ENCODE measurements around the gene HOXA4.

HOXA4 gene

DNA sequence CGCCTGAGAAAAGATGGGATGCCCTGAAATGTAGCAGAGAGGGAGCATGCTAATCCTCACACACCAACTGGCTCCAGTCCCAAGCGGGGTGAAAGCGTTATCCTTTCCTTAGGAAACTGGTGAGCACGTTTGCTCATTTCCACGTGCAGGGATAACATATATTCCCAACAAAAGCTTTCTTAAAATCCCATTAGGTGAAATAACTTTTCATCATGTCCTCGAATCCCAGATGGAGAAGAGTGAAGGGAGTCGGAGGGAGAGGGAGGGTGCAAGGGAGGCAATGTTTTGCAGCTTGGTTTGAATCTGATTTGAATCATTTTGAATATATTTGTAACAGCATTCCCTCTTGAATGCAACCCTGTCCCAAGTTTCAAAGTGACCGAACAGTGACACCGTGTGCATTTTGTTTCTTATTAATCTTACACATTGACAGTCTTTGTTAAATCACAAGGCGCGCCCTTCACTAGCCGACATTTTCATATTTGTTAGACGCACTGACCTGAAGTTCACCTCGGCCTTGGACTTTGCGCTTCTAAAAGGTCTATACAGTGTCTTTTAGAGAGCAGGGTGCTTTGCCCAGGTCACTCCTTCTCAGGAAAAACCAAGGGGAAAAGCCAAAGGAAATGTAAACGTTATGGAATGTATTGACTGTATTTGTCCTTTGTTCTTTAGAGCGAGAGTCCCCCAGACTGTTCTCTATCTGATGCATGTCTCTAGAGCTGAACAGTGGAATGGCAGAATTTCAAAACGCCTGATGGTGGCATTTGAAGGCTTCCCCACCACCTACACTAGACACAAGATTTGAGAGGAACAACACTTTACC lies 3.1 kb upstream of the HOXA4 start:
- DNase-seq (ENCODE audit: low read depth, low spot score) = no peak

GRCh38 chr7:27132978-27133377 lies 2.4 kb upstream of the HOXA4 start:
- DNase-seq (ENCODE audit: low read depth, low spot score) = no peak

DNA sequence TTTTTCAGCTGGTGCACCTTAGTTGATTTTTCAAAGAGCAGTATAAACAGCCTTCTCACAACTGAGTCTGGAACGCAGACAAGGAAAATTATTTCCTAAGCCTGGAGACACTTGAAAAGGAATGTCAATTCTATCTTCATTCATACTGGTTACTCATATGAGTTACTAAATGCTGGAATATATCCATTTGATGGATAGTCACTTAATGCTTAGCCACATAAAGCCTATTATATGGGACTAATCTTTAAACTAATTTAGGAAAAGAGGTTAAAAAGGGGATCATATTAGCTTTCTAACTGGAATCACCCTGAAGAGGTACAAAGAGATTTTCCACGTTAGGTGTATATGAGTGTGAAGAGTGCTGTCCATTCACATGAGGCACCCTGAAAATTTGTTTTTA lies 1.7 kb upstream of the HOXA4 start:
- no peak for DNase-seq (ENCODE audit: low read depth, low spot score)

- DNase-seq (ENCODE audit: low read depth, low spot score) = no peak
These were observed 848 bp upstream of the HOXA4 start for GRCh38 chr7:27131390-27131819.

DNA sequence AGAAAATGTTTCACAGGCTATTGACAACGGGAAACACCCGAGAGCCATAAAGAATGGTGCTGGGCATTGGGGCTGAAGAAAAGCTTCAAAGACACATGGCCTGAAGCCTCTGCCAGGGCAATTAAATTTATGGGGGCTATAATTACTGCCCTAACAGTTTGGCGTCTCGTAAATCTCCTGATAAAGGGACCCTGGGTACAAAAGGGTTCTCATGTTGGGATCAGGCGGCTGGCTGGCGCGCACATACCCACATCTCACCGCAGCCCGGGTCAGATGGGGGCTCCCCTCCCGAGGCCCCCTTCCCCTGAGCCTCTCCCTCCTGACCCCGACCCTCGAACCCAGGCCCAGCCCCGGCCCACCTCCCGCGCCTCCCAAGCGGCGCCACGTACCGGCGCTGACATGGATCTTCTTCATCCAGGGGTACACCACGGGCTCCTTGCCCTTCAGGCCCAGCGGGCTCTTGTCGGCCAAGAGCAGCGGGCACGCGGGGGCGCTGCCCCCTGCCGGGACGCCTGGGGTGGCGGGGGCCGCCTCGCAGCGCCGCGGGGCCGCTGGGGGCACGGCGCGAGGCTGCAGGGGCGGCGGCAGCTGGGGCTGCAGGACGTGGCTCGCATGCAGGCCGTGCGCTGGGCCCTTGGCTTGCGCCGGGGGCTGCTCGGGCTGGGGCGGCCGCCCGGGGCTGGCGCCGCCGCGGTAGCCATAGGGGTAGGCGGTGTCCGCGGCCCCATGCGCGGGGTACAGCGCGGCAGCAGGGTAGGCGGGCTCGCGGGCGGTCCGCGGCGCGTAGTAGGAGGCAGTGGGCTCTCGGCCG lies 623 bp downstream of the HOXA4 start:
- no peak for DNase-seq (ENCODE audit: low read depth, low spot score)

DNA sequence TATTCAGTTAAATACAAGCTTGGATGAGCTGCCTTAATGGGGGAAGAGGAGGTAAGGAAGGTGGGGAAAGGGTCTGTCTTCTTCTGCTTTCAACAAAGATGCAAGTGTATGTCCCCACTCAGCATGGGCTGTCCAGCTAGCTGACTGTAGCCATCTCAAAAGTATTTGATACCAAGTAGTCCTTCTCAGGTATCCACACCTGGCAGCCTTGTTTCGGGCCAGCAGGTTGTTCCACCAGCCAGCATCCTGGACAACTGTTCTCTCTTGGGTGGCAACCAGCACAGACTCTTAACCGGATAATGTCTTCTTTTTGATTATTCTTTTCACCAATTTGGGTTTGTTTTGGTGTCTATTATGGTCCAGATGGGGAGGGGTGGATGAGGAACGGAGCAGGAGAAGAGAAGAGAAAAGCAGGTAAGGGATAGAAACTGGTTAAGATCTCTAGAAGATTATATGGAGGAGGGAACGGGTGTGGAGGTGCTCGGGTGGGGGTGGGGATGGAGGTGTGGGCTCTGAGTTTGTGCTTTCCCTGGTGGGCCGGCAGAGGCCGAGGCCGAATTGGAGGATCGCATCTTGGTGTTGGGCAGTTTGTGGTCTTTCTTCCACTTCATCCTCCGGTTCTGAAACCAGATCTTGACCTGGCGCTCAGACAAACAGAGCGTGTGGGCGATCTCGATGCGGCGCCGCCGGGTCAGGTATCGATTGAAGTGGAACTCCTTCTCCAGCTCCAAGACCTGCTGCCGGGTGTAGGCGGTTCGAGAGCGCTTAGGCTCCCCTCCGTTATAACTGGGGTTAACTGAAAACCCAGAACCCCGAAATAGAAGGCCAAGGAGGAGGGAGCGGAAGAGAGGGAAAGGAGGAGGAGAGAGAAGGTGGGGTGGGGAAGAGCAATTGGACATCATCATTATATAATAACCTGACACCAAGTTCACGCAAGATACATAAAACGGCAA lies 1.5 kb downstream of the HOXA4 start:
- no peak for DNase-seq (ENCODE audit: low read depth, low spot score)

- DNase-seq (ENCODE audit: low read depth, low spot score) = no peak
These were observed 2.5 kb downstream of the HOXA4 start for GRCh38 chr7:27128034-27128433.

- DNase-seq (ENCODE audit: low read depth, low spot score) = no peak
These were observed 3.8 kb downstream of the HOXA4 start for GRCh38 chr7:27126596-27127327.

DNA sequence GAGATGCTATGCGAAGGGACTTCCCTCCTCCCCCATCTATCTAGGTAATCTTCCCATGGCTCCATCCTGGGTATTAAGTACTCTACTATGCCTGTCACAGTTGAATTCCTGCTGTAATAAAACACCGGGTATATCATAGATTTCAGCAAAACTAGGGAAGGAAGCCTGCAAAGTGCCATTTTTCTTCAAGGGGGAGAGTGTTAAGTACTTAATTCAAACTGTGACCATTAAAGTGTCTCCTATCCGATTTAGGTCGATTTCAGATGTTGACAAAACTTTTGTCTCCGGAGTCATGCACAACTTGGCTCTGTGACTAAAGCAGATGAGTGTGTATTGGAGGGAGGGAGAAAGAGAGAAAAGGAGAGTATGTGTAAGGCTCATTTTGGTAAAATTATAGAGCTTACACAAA lies 4.6 kb downstream of the HOXA4 start:
- DNase-seq (ENCODE audit: low read depth, low spot score) = no peak

DNA sequence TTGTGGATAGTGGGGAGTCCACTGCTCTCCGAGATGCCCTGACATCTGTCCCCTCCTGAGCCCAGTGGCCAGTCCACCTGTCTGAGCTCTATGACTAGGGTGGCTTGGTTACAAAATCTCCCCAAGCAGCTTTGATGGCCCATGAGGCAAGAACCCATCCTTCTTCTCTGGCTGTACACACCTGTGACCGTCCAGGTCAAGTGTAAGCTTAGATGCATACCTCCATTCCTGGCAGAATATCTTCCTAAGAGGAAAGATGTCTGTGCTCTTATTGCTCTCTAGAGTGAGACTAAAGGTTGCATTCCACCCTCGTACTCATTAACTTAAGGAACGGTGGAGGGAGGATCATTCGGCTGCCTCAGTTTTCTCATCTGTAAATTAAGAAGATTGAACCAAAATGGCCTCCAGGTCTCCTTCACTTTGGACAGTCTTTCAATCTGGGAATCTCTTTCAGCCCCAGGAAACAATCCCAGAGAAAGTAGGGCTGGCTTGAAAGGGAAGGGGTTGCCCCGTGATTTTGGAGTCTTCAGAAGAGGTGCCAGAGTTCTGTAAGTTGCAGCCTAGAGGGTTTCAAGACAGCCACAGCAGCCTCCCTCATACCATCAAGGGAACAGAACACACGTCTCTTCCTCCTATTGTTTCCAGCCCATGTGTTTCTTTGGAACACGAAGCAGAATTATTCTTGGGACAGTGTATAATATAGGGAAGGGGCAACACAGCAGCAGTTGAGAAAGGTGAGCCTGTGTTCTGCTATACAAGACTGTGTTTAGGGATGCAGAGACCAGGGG lies 5.5 kb downstream of the HOXA4 start:
- no peak for DNase-seq (ENCODE audit: low read depth, low spot score)

DNA sequence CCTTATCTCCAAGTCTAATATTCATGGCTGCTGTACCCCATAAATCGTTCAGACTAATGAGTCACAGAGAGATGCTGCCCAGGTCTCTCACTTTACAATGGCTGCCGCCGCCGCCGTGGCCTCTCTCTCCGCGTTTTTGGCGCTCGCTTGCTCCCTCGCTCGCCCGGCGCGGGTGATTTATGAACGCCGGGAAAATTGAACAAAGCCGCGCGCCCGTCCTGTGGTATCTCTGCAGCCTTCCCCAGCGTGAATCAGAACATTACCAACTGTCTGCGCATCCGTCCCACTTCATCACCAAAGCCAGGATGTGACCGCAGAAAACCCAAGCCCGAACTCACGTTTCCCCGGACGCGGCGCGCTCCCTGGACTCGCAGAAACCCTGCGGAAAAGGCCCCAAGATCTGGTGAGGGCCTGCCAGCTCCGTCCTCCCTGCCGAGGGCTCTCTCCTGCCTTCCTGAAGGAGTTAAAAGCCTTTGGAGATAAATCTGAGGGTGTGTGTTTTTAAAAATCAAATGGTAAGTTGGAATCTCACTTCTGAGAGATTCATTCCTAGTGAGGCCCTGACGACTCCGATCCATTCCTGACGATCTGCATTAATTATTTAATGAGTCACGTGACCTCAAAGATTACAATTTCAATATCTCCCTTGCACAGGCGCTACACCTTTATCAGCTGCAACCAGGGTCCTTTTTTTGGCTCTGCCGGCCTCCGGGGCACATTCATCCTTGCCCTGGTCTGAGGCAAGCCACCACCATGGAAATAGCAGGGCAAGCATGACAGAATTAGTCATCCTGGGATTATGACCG lies 6.3 kb downstream of the HOXA4 start:
- no peak for DNase-seq (ENCODE audit: low read depth, low spot score)

DNA sequence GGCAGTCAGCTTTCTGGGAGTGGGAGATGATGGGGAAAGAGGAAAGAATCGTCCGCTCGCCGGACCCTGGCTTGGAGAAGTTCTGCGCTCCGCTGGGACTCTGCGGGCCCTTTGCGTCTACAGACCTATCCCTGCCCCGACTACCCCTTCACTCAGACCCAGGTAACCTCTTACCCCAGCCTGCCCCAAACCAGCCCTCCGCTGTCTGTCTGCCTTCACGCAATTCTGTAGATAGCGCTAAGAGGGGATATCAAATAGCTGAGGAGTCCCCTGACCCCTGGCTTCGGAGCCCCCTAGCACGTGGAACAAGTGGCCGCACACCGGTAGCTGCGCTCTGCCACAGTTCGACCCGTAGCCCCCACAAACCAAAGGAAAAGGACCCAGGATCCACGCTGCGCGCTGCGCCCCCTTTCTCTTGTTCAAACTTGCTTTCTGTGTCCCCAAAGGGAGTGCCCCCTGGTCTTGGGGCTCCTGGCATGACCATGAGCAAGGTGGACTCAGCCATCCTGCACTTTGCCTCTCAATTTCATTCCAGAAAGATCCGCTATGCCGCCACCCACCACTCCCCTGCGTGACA lies 7.0 kb downstream of the HOXA4 start:
- no peak for DNase-seq (ENCODE audit: low read depth, low spot score)

- DNase-seq (ENCODE audit: low read depth, low spot score) = no peak
These were observed 7.5 kb downstream of the HOXA4 start for GRCh38 chr7:27123007-27123476.

- no peak for DNase-seq (ENCODE audit: low read depth, low spot score)
These were observed 8.3 kb downstream of the HOXA4 start for GRCh38 chr7:27122077-27122910.

DNA sequence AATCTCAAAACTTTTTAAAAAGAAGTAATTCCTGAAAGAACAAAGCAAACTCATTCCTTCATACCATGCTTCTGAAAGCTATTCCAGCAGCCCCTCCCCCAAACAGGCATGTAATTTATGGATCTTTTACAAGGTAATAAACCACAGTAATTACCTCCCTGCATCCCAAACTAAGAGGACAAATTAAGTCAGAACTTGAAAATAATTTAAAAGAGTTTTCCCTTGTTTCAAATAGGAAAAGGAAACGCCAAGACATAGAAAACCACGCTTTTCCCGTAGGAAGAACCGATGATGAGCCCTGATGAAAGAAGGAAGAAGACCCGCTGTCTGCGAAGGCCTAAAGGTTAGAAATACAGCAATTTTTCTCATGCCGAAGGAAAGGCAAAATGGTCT lies 8.9 kb downstream of the HOXA4 start:
- no peak for DNase-seq (ENCODE audit: low read depth, low spot score)

- DNase-seq (ENCODE audit: low read depth, low spot score) = no peak
These were observed 11.1 kb downstream of the HOXA4 start for GRCh38 chr7:27119412-27119911.

DNA sequence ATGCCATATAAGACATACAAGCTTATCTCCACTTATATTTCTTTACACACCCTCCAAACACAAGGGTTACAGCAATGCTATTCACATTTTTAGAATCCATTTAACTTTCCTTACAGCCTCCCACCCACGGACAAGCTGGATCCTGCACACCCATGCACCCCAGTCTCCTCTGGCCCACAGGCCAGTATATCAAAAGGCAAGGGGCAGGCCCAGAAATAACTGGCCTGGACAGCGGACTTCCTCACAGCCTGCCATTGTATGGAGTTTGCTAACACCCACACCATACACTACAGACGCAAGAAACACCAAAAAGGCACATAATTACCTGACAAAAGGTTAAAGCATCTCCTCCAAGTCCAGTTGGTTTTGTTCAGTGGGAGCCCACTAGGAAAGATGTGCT lies 12.0 kb downstream of the HOXA4 start:
- no peak for DNase-seq (ENCODE audit: low read depth, low spot score)
